HG02798 (cell line): Measurements from ENCODE around the gene HLA-DMB.

Experiments
- ATAC-seq: cut with Tn5 transposase; IDR thresholded peaks from one replicate; pipeline ENCODE4 v1.9.1; 2021; ENCODE audit warnings: mild to moderate bottlenecking; ENCODE audit not compliant: unreplicated experiment, poor library complexity

HLA-DMB gene

DNA sequence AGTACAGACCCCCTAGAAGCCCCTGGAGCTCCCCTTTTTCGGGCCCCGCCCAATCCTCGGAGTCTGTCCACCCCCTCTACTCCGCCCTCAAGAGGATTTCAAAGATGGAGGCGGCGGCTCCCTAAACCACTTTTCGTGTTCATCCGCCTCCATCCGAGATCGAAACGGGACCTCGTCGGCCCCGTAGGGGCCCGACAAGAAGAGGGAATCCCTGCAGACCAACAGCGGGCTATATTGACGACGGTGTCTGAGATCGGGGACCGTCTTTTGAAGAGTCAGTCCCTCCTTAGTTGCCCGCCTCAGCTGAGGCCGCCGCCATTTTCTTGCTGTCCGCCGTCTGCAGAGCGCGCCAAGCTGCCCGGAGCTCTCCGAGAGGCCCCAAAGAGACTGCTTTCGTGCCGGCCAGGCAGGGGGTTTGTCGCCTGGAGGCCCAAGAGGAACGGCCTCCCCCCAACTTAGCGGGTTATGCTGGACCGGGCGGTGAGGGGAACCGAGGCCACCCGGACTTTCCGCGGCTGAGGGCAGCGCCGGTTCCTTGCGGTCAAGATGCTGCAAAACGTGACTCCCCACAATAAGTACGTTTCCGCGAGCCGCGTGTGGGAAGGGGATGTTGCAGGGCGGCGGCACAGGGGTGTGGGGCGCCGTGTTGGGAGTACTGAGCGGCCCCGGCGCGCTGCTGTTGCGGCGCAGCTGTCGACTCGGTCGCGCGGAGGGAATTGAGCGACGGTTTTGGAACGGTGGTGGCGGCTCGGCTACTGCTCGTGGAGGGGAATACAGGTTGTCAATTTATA is 31.7 kb upstream of the HLA-DMB start:
- ATAC-seq = no peak

DNA sequence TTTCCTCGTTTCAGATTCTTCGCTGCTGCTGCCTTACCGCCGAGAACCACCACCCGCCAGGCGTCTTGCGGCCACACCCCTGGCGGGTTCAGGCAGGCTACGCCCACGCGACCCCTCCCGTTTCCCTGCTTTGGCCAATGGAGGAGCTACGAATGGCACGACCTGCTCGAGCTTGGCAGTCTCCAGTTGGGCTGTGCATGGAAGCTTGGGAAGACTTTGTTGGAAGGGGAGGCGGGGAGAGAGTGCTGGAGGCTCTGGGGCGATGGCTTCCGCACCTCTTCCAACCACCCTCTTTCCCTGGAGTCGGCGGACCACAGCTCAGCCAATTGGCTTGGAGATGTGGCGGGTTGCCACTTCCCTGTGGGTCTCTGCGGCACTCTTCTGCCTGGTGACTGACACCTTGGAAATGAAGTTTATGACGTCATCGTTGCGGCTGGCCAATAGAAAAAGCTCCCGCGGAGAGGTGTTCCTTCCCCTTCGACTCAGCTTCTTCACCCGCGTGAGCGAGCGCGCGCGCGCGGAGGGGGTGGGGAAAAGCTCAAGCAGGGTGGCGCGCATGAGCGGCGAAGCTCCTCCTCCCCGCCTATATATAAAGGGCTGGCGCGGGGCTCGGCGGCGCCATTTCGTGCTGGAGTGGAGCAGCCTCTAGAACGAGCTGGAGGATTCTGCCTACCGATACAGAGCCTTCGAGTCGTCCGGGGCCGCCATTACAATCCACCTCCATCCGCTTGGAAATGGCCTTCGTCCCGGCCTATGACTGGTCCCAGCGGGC is 30.9 kb upstream of the HLA-DMB start:
- peak; percentile 55 for ATAC-seq

DNA sequence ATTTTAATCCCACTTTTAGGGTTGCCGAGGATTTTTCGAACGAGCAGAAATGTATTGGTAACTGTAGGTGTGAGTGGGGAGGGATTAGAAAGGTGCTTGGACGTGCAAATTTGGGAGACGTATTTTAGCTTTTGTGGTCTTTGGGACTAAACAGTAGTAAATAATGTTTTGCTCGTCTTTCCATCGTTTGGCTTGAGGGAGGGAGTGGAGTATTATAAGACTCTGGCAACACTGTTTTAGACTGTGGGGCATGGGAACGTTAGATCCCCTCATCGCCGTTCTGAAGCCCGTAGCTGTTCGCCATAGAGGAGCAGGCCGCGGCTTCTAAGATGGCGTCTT is 30.4 kb upstream of the HLA-DMB start:
- ATAC-seq = no peak

DNA sequence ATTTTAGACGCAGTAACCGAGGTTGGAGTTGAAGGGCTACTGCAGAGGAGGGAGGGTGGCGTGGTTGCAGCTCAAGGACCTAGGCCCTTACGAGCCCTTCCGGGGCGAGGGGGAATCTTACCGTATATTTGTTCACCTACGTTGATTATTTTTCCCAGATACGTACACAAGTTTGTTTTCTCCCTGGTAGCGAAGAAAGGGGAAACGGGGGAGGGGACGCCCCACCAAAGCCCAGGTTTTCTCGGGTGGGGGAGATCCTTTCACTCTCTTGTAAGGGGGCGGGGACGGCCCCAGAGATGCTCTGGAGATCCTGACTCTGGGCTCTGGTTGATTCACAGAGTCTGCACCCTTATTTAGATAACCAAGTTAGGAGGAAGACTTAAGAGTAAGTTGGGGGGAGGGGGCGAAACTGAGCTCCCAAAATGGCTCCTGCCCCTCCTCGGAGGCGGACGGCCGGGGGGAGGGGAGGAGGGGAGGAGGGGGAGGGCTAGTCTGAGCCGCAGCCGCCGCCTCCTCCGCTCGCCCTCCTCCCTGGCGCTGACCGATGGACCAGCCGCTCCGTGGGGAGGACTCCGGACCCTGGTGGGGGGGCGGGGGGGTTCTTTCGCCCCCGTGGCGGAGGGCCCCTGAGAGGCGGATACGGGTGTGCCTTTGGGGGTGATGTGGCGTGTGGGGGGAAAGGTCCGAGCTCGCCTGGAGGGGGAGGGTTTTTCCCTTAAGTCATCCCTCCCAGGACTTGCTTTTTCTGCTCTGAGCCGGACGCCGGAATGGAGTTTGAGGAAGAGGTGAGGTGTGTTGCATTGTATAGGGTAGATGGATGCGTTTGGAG is 29.8 kb upstream of the HLA-DMB start:
- ATAC-seq = no peak

DNA sequence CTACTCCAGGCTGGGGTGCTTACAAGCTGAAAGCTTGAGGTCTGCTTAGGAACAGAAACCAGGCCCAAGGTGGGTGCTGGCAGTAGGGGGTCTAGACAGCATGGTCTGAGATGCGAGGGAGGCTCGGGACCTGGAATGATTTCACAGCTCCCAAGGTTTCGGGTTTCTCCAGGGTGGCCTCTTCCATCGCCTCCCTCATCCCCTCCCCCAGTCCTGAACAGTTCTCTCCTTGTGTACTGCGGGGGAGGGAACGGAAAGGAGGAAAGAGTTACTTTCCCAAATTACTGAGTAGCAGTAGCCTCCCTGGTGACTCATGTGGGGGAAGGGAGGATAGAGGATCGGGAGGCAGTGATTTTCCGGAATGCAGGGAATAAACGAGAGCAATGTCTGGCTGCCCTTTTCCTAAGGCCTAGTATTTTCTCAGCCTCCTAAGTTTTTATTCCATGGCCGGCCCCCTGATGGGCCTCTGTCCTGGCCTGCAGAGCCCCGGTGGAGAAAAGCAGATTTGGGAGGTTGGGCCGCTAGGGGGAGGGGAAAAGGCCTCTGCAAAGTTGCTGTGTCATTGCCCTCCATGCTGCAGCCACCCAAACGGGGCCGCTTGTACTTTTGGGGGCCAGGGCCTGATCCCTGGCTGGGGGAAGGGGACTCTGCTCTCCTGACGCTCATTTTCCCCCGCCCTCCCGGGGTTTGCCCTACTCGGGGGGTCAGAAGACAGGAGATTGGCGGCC is 29.0 kb upstream of the HLA-DMB start:
- no peak for ATAC-seq

DNA sequence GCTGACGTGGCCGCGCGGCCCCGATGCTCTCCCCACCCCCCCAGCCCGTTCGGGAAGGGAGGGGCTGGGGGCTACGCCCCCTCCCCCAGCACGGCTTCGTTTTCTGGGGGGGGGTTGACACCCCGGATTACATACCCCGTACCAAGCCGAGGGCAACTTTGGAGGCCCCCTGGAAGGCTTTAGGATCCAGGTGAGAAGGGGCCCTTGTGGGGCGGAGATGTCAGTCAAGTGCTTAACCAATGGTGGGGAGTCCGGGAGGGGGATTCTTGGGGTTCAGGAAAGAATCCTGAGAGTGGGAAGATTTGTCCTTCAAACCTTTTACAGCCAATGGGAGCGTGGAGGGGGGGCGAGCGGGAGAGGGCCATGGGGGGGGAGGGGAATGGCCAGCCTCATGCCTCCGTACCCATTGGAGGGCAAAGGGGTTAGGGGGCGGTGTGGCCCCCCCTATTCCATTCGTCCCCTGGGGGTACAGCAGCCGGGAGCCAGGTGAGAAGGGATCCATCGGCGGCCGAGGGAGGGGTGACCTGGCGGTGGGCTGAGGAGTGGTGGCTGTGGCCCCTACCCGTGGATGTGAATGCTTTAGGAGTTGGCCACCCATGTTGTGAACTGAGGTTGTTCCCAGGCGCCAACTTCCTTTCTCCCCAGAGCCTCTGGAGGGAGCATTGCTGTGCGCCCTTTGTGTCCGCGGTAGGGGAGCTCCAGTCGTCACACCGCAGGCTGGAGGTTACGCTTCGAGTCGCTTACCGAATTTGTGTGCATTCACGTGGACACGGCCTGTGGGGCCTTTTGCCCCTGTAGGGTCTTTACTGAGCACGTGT is 28.2 kb upstream of the HLA-DMB start:
- no peak for ATAC-seq

DNA sequence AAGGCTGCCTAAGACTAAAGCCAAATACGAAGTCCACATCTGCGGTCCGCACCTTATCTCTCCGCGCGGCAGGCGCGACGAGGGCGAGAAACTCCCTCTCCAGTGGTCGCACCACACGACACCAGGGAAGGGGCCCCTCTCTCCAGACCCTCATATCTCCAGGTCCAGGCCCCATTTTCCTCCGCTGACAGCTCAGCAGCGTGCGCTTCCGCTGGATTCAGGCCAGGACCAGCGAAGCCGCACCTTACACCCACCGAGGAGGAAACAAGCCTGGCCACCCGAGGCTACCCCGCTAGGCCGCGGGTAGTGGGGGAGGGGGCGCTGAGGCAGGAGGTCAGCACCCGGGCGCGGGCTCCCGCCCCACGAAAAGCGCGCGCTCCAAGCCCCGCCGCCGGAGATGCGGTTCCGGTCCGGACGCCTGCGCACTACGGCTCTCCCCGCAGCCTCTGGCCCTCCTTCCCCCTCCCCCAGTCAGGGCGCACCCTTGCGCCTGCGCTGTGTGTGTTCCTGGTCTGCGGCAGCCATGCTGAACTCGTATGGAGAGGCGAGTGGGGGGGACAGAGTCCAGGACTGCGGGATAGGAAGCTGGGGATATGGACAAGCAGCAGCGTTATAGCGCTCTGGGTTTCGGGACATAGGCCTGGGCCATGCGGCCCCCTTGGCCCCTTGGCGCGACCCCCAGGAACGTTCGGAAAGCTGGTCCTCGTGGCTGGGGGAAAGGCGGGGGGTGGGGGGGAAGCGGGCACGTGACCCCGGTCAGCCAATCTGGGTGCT is 27.5 kb upstream of the HLA-DMB start, which contains the start of gene BRD2:
Gene BRD2 (plus strand): TSS at position 502 of the 774 bp plus-strand sequence. CDS start 4,305 bp downstream, outside the sequence.
- peak; percentile 34 for ATAC-seq

DNA sequence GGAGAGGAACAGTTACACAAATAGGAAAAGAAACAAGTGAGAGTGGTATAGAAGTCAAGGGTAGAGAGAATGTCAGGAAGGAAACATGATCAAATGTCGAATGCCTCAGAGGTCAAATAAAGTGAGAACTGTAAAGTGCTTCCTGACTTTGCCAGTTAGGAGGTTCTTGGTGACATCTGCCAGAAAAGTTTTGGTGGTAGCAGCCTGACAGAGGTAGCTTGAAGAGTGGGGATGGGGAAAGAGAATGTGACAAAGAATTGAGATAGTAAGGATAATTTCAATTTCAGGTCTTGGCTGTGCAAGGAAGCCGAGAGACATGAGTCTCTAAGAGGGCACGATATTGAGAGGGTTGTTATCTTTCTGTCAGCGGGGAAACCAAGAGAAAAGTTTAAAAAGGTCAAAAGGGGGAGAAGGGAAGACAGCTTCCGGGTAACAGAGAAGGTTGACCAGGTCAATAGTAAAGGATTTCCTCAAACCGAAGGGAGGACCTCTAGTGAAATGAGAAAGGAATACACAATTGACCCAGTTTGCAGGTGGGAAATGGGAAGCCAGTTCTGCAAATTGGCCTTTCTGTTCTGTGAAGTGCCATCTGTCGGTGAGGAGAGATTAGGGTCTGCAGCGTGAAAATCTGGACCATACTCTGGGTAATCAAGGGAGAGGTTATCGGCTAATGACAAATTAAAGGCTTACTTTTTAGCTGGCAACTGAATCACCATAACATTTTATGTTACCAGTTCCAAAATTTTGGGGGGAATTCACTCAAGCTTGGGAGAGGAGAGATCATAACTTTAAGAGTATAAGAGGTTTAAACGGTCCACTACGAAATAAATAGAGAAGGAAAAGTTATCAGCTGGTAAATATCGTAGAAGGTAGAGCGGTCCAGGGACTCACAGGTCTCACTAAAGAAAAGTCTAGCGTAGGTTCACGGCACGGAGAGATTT is 26.6 kb upstream of the HLA-DMB start:
- no peak for ATAC-seq

DNA sequence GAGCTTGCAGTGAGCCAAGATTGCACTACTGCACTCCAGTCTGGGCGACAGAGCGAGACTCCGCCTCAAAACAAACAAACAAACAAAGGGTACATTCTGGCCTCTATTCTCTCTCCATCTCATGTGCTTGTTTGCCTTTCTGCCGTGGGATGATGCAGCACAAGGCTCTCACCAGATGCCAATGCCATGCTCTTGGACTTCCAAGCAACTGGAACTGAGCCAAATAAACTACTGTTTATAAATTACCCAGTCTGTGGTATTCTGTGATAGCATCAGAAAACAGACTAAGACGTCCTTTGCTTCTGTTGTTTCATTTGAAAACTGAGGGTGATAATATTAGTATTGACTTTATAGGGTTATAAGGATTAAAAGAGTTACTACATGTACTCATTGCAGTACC is 23.9 kb upstream of the HLA-DMB start:
- no peak for ATAC-seq

DNA sequence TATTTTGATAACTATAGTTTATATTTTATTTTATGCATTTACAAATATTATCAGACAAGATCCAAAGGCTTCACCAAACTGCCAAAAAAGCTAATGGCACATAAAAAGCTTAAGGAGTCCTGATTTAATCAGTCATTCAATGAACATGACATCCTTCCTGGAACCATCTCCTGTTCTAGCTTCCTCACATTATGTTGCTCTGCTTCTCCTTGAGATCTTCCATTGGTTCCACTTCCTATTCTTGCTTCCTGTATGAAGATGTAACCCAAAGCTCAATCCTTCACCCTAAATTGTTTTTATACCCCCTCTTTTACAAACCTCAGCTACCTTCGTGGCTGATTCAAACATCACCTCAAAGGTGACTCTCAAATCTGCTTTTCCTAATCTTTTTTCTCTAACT is 23.0 kb upstream of the HLA-DMB start:
- ATAC-seq = no peak

DNA sequence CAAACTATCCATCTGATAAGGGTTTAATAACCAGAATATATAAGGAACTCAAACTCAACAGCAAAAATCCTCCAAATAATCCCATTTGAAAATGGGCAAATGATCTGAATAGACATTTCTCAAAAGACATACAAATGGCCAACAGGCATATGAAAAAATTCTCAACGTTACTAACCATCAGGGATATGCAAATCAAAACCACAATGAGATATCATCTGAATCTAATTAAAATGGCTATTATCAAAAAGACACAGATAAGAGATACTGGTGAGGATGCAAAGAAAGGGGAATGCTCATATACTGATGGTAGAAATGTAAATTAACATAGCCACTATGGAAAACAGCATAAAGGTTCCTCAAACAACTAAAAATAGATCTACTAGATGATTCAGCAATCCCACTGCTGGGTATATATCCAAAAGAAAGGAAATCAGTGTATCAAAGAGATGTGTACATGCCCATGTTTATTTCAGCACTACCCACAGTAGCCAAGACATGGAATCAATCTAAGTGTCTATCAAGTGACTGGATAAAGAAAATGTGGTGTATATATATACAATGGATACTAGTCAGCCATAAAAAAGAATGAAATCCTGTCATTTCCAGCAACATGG is 21.5 kb upstream of the HLA-DMB start:
- no peak for ATAC-seq

DNA sequence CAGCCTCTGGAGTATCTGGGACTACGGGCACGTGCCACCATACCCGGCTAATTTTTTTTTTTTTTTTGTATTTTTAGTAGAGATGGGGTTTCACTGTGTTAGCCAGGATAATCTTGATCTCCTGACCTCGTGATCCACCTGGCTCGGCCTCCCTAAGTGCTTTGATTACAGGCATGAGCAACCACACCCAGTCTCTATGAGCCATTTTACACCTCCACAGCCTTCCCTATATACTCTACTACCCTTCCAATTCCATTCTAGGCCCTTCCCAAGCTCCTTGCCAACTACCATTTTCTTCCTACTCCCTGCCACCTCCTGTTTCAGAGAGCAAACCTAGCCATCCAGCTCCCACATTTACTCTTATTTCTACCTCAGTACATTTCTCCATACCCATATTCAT is 19.7 kb upstream of the HLA-DMB start:
- no peak for ATAC-seq

DNA sequence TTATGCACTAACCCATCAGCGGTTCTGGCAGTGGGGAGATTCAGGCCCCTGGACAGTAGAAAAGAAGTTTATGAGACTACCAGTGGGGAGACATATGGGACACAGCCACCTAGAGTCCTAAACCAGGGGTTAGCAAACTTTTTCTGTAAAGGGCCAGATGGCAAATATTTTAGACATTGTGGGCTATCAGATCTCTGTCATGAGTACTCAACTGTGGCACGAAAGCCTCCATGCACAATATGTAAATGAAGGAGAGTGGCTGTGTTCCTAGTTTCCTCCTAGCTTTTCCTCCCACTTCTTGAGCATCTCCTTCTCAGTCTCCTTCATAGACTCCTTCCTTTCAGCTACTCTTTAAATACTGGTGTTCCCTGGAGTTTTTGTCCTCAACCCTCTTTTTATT is 15.3 kb upstream of the HLA-DMB start:
- ATAC-seq = no peak

DNA sequence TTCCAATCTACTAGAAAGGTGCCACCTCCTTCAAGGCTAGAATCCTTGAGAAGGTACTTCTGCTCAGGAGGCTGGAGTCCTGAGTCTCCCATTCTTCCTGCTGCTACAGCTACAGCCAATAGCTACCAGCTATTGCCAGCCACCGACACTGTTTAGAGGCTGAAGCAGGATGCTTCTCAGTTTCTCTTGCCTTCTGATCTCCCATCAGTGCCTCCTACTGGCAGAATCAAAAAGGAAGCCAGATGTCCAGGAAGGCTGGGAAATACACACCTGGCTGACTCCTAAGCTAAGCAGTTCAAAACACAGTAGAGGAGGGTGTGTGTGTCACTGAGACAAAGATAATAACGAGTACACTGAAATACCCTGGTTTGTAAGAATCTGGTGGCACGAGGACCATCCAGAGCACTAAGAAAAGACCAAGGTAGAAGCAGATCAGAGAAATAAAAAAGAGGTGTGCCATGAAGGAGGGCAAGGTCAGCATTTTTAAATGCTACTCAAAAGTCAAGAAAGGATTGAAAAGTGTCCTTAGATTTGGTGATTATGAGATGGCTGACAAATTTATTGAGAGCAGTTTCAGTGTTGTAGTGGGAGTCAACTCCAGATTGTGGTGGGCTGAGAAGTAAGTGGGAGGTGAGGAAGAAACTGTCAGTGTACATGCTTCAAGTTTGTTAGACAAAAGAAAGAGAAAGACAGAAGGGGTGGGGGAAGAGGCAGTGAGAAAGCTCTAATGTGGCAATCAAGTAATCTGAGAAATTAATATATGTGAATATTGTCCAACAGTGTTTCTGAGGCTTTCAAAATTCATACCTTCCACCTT is 14.4 kb upstream of the HLA-DMB start:
- no peak for ATAC-seq

DNA sequence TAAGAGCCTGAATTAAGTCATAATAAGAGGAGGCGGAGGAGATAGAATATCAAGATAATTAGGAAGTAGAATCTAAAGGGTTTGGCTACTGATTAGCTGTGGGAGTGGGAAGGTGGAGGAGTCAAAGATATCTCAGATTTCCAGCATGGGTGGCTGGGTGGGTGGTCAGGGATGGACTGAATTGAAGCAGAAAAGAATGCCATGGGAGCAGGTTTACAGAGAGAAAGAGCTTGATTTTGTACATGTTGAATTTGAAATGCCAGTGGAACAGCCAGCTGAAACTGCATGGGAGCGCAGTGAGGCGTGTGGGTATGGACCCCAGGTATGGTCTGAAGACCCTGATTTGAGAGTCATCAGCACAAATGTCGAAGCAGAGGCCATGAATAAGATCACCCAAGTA is 13.4 kb upstream of the HLA-DMB start:
- no peak for ATAC-seq

DNA sequence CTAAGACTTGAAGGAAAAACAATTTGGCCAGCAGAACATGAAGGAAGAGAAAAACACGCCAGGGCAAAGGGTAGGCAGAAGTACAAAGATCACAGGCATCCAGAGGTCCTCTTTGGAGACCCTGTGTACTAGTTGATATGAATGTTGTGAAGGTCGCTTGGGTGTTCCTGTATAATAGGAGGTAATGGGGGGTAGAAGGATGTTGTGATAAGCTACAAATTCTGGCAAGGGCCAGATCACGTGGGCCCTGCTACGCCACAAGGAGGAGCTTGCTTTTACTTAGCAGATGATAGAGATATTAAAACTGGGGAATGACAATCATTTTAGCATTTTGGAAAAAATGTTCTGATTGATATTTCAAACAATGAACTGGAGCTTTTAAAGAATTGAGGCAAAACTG is 12.9 kb upstream of the HLA-DMB start:
- no peak for ATAC-seq
